Putamen (tissue), 1 donor: ENCODE measurements around the gene SORCS1.

Experiments
- DNase-seq: peaks from one replicate; pipeline ENCODE4 v3.0.0-alpha.2; 2016; ENCODE audit warnings: low spot score

Gene SORCS1

DNA sequence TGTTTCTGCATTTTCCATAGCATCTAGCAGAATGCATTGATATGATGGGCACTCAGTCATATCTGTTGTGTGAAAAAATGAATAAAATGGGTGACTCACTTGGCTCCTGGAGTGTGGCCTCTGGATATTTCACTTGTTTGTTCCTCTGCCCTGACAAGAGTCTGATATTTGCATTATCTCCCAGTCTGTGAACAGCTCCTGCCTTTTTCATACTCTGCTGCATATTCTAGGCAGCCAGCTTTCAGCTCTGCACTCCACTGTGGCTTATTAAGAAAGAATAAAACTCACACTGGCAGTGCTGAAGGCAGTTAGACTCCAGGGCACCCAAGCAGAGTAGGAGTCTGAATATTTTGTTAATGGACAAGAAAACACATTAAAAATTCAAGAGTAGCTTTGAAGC lies 623.9 kb downstream of the SORCS1 start:
- DNase-seq: no peak

DNA sequence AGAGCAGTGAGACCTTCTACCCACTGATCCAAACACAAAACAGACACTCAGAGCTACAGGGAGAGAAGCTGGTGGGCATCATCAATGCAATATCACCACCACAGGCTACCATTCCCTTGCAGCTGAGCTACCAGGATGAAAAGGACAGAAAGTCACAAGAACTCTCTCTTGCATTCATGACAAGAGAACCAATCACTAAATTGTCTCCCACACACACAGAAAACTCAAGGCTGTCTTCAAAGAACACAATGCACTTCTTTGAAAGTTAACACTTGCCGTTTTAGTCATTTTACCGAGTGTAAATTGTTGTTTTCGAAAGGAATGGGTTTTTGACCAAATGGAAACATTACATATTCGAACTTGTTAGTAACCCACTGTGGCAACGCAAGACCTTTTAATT lies 626.6 kb downstream of the SORCS1 start:
- DNase-seq: no peak

DNA sequence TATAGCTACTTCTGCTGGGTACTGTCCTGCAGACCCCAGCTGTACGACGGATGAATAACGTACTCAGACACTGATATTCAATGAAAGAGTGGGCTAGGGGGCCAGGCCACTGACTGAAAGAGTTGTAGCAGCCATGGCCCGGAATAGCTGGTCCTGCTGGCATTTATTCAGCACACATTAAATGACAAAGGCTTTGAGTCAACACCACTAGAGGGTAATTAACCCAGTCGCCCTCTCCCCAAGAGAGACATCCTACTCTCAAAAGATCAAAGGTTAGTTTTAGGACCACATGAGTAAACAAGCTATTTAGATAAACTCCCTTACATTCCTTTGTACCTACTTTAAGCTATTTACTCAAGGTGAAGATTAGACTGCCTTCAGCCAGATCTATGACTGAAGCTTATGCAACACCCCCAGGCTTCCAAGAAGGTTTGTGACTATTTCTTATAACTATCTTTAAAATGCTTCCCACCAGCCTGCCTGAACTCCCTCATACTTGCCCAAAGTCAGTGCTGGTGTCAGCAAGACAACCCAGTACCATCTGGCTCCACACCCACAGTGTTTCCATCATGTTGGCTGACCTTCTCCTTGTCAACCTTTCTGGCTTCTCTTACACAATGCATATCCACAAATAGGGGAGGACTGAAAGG lies 629.1 kb downstream of the SORCS1 start:
- DNase-seq: no peak

DNA sequence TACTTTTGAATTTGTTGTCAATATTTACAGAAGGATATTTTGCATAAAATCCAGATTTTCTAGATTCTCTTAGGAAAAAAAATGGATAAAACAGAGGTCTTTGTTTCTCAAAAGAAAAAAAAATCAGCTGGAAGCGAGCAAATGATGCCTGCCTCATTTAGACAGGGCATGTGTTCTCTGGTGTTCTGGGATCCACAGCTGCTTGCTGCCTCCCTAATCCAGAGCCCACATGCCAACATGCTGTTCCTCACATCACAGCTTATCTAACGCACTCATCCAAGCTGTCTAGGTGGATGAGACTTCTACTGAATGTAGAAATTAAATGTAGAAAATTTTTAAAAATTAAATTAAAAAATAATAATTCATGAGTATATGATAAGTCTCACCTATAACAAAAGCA lies 630.1 kb downstream of the SORCS1 start:
- DNase-seq: no peak

DNA sequence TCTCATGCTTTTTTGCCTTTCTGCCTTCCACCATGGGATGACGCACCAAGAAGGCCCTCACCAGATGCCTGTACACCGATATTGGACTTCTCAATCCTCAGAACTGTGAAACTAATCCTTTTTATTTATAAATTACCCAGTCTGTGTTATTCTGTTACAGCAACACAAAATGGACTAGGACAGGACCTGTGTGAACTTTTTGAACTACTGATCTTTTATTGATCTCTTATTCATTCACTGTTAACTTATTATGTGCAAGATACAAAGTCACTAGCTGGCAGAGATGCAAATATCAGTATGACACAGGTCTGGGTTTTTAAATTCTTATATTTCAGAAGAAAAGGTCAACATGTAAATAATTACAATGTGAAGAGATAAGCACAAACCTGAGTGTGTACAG lies 635.8 kb downstream of the SORCS1 start:
- DNase-seq: no peak

DNA sequence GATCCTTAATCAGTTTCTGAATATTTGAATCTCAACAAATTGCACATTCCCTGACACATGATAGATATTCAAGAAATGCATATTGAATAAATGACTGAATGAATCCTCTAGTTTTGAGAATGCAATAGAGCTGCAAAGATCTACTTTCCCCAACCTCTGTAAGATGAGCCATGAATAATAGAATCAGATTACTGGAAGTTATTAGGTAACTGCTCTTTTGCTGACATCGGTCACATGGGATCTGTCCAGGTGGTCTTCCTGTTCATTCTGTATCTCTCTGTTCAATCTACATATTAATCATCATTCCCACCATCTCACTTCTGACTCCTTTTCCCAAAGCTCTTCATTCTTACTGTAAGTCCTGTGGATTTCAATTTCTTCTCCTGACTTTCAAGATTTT lies 638.7 kb downstream of the SORCS1 start:
- no peak for DNase-seq
